Activated CD4-positive, alpha-beta memory T cell treated with anti-CD3 and anti-CD28 coated beads for 36 hours (primary cell): ENCODE data around the gene NEUROG1. TPM values are rescaled to one million over a fixed set of nuclear protein-coding genes. Genes with fewer than 3 reads are reported as not detected.
"Not testable (repeated sequence)": the region's sequence is repeated elsewhere in the genome, so short reads cannot be mapped to it uniquely, and the experiment has no call there.

Source experiments
- CTCF ChIA-PET: fragments of 350-600 bp; sonication (Branson Sonifier 250); formaldehyde crosslinking; loops from one replicate; lab custom pipeline; 2021; ENCODE audit warnings: antibody characterized with exemption, inconsistent platforms; lab: Charles Lee
- POLR2A ChIA-PET: fragments of 350-600 bp; sonication (Branson Sonifier 250); formaldehyde crosslinking; loops from one replicate; lab custom pipeline; 2021; ENCODE audit warnings: antibody characterized with exemption; lab: Charles Lee
- DNase-seq: peaks from one replicate; pipeline ENCODE4 v3.0.0-alpha.2; 2020
- H3K27ac Mint-ChIP-seq: one replicate; pipeline ENCODE4 v1.8.0; 2021; ENCODE audit warnings: mixed read lengths
- H3K27me3 Mint-ChIP-seq: one replicate; pipeline ENCODE4 v1.8.0; 2021; ENCODE audit warnings: mixed read lengths
- H3K36me3 Mint-ChIP-seq: one replicate; pipeline ENCODE4 v1.8.0; 2021; ENCODE audit warnings: mixed read lengths
- H3K4me1 Mint-ChIP-seq: one replicate; pipeline ENCODE4 v1.8.0; 2021; ENCODE audit warnings: low read depth, mixed read lengths
- H3K4me3 Mint-ChIP-seq: one replicate; pipeline ENCODE4 v1.8.0; 2021; ENCODE audit warnings: mild to moderate bottlenecking, mixed read lengths
- H3K9me3 Mint-ChIP-seq: one replicate; pipeline ENCODE4 v1.8.0; 2021; ENCODE audit warnings: mixed read lengths
- intact Hi-C: fragments of 100-400 bp; cut with micrococcal nuclease; formaldehyde crosslinking; loops from one replicate; pipeline ENCODE4 v1.15.1; 2023
- total RNA-seq, 2 experiments: library from RNA; stranded (reverse); gene quantifications; one replicate each; pipeline ENCODE4 v1.2.3, GENCODE V29; 2021

NEUROG1 gene
- total RNA-seq, 2 experiments from 2014 or later, result not detected

GRCh38 chr5:135533794-135534193, 2.0 kb downstream of the NEUROG1 start:
- H3K9me3 Mint-ChIP-seq, result no peaks in the 10 kb centered on the region
- no peak overlapping the region for H3K27ac Mint-ChIP-seq
- ChIA-PET POLR2A (no interaction called here), CTCF (interaction anchor here (0.7 to 3.4 kb wide), 2 partner anchors 8 to 17 kb away, joined by 3 to 20 read pairs; no protein-coding TSS in a partner anchor)
- no peak for DNase-seq
- intact Hi-C loops, result loop anchor here (2.0 kb wide), 1 partner anchor 41 kb away; no protein-coding TSS in a partner anchor
- peaks cover 5% of the 10 kb centered on the region for H3K4me1 Mint-ChIP-seq
- no peak overlapping the region for H3K4me3 Mint-ChIP-seq
- no peaks in the 10 kb centered on the region for H3K36me3 Mint-ChIP-seq
- H3K27me3 Mint-ChIP-seq, result peaks cover 62% of the 10 kb centered on the region

- DNase-seq, result no peak
- peaks cover 5% of the 10 kb centered on the region for H3K4me1 Mint-ChIP-seq
- peaks cover 60% of the 10 kb centered on the region for H3K27me3 Mint-ChIP-seq
- no peaks in the 10 kb centered on the region for H3K36me3 Mint-ChIP-seq
- H3K9me3 Mint-ChIP-seq, result no peaks in the 10 kb centered on the region
- intact Hi-C loops, result no loop called here
- H3K4me3 Mint-ChIP-seq, result no peak overlapping the region
- POLR2A ChIA-PET, result no interaction called here
- H3K27ac Mint-ChIP-seq, result no peak overlapping the region
- CTCF ChIA-PET, result interaction anchor here (0.7 to 3.4 kb wide), 2 partner anchors 18 to 31 kb away, joined by 3 to 20 read pairs; no protein-coding TSS in a partner anchor
Observed at GRCh38 chr5:135533334-135533733, 2.4 kb downstream of the NEUROG1 start.

DNA sequence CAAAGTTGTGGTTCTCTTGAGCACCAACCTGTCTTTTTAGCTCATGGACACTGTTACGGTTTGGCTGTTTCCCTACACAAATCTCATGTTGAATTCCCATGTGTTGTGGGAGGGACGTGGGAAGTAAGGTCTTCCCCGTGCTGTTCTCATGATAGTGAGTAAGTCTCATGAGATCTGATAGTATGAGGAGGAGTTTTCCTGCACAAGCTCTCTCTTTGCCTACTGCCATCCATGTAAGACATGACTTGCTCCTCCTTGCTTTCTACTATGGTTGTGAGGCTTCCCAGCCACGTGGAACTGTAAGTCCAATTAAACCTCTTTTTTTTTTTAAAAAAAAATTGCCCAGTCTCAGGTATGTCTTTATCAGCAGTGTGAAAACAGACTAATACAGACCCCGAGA, 6.2 kb downstream of the NEUROG1 start:
- CTCF ChIA-PET, result interaction anchor here (1.0 kb wide), 1 partner anchor 21 kb away, joined by 3 read pairs; no protein-coding TSS in a partner anchor
- H3K4me3 Mint-ChIP-seq, H3K36me3 Mint-ChIP-seq, H3K4me1 Mint-ChIP-seq, DNase-seq, H3K9me3 Mint-ChIP-seq, H3K27ac Mint-ChIP-seq, intact Hi-C loops, POLR2A ChIA-PET: not testable (repeated sequence)
- peaks cover 46% of the 10 kb centered on the region for H3K27me3 Mint-ChIP-seq

GRCh38 chr5:135526924-135527323, 8.8 kb downstream of the NEUROG1 start:
- peaks cover 41% of the 10 kb centered on the region for H3K27me3 Mint-ChIP-seq
- no peaks in the 10 kb centered on the region for H3K36me3 Mint-ChIP-seq
- intact Hi-C loops, result no loop called here
- POLR2A ChIA-PET, result no interaction called here
- no peak overlapping the region for H3K4me3 Mint-ChIP-seq
- H3K27ac Mint-ChIP-seq, result no peak overlapping the region
- H3K9me3 Mint-ChIP-seq, result no peaks in the 10 kb centered on the region
- DNase-seq, result no peak
- CTCF ChIA-PET, result no interaction called here
- no peaks in the 10 kb centered on the region for H3K4me1 Mint-ChIP-seq

- no peaks in the 10 kb centered on the region for H3K36me3 Mint-ChIP-seq
- no peak overlapping the region for H3K4me3 Mint-ChIP-seq
- H3K27ac Mint-ChIP-seq, result no peak overlapping the region
- DNase-seq, result no peak
- CTCF ChIA-PET, result no interaction called here
- POLR2A ChIA-PET, result no interaction called here
- peaks cover 47% of the 10 kb centered on the region for H3K27me3 Mint-ChIP-seq
- H3K4me1 Mint-ChIP-seq, result no peaks in the 10 kb centered on the region
- intact Hi-C loops, result no loop called here
- H3K9me3 Mint-ChIP-seq, result no peaks in the 10 kb centered on the region
Observed at GRCh38 chr5:135521964-135522363, 13.8 kb downstream of the NEUROG1 start.

GRCh38 chr5:135517631-135518030, 18.1 kb downstream of the NEUROG1 start:
- H3K27ac Mint-ChIP-seq, result no peak overlapping the region
- intact Hi-C loops, result no loop called here

DNA sequence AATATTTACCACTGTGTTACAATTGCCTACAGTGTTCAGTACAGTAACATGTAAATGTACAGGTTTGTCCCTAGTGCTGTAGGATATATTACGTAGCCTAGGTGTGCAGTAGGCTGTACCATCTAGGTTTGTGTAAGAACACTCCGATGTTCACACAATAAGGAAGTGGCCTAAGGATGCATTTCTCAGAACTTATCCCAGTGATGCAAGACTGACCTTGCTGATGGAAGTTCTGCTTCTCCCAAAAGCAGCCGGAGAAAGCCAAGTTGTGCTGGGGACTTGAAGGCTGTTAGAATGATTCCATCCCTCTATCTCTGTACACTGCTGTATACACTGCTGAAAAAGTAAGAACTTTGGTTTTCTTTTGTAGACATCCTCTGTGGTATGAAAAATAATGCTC, 21.6 kb downstream of the NEUROG1 start:
- CTCF ChIA-PET, result no interaction called here

More at GRCh38 chr5:135517631-135518030, 18.1 kb downstream of the NEUROG1 start:
- DNase-seq, result no peak
- Mint-ChIP-seq H3K9me3 (no peaks in the 10 kb centered on the region), H3K27me3 (peaks cover 26% of the 10 kb centered on the region), H3K4me3 (no peak overlapping the region), H3K36me3 (no peaks in the 10 kb centered on the region), H3K4me1 (no peaks in the 10 kb centered on the region)
- POLR2A ChIA-PET, result no interaction called here
- CTCF ChIA-PET, result interaction anchor here (0.8 to 1.0 kb wide), 2 partner anchors 34 to 49 kb away, joined by 3 read pairs; no protein-coding TSS in a partner anchor

GRCh38 chr5:135511761-135512575, 23.8 kb downstream of the NEUROG1 start:
- CTCF ChIA-PET, result no interaction called here
- H3K27ac Mint-ChIP-seq, result no peak overlapping the region
- H3K4me3 Mint-ChIP-seq, result no peak overlapping the region
- POLR2A ChIA-PET, result no interaction called here
- peaks cover 14% of the 10 kb centered on the region for H3K4me1 Mint-ChIP-seq
- intact Hi-C loops, result no loop called here
- no peaks in the 10 kb centered on the region for H3K36me3 Mint-ChIP-seq
- peaks cover 27% of the 10 kb centered on the region for H3K27me3 Mint-ChIP-seq
- no peaks in the 10 kb centered on the region for H3K9me3 Mint-ChIP-seq
- DNase-seq, result no peak

More for the DNA sequence above, 21.6 kb downstream of the NEUROG1 start:
- H3K4me1 Mint-ChIP-seq, result peaks cover 3% of the 10 kb centered on the region
- no peaks in the 10 kb centered on the region for H3K36me3 Mint-ChIP-seq
- intact Hi-C loops, result no loop called here
- H3K27ac Mint-ChIP-seq, result no peak overlapping the region
- no peak overlapping the region for H3K4me3 Mint-ChIP-seq
- DNase-seq, result no peak
- POLR2A ChIA-PET, result no interaction called here
- no peaks in the 10 kb centered on the region for H3K9me3 Mint-ChIP-seq
- peaks cover 20% of the 10 kb centered on the region for H3K27me3 Mint-ChIP-seq

DNA sequence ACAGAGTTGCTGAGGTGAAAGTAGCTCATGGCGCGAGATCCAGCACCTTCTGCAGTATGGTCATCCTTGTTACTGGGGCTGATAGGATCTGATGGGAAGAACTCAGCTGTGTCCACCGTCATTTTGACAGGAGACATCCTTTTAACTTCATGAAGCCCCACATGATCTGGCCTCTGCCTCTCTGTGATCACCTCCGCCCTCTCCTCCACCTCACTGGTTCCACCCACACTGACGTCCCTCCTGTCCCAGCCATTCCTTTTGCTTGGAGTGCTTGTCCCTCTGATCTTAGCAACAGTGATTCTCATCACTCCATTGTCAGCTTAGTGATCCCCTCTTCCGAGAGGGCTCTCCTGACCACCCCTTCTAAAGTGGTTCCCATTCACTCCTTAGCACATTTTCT, 25.8 kb downstream of the NEUROG1 start:
- DNase-seq, result no peak
- Mint-ChIP-seq H3K4me1 (peaks cover 14% of the 10 kb centered on the region), H3K27me3 (peaks cover 31% of the 10 kb centered on the region), H3K4me3 (no peak overlapping the region), H3K27ac (no peak overlapping the region), H3K9me3 (no peaks in the 10 kb centered on the region), H3K36me3 (no peaks in the 10 kb centered on the region)
- CTCF ChIA-PET, result interaction anchor here (1.0 to 1.5 kb wide), 2 partner anchors 52 to 57 kb away, joined by 3 to 4 read pairs; no protein-coding TSS in a partner anchor
- intact Hi-C loops, result no loop called here
- POLR2A ChIA-PET, result no interaction called here

DNA sequence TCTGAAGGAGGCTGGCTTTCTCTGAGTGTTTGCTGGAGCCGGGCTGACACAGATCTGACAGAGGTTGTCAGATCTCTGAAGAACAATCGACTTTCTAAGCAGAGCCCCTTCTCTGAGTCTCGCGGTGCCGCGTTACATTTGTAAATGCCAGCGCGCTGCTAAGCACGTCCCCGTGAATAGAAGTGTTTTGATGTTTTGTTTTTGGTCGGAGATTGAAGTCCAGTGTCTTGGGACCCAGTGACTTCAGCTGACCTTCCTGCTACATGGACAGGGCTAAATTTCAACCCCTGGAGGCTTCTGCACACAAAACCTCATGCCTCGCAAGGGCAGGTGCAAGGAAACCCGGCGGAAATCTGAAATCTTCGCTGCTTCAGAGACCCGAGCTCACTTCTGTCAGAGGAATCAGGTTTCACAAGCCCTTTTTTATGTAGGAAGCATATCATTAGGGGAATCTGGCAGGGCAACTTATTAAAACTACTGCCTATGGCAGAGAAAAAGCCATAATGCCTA, 27.2 kb downstream of the NEUROG1 start:
- H3K27me3 Mint-ChIP-seq, result peaks cover 38% of the 10 kb centered on the region
- intact Hi-C loops, result no loop called here
- H3K4me1 Mint-ChIP-seq, result peaks cover 14% of the 10 kb centered on the region
- no peaks in the 10 kb centered on the region for H3K9me3 Mint-ChIP-seq
- DNase-seq, result no peak
- ChIA-PET CTCF (interaction anchor here (0.6 to 1.5 kb wide), 3 partner anchors 50 to 59 kb away, joined by 3 to 4 read pairs (median 3); no protein-coding TSS in a partner anchor), POLR2A (no interaction called here)
- H3K27ac Mint-ChIP-seq, result no peak overlapping the region
- H3K4me3 Mint-ChIP-seq, result no peak overlapping the region
- H3K36me3 Mint-ChIP-seq, result no peaks in the 10 kb centered on the region

DNA sequence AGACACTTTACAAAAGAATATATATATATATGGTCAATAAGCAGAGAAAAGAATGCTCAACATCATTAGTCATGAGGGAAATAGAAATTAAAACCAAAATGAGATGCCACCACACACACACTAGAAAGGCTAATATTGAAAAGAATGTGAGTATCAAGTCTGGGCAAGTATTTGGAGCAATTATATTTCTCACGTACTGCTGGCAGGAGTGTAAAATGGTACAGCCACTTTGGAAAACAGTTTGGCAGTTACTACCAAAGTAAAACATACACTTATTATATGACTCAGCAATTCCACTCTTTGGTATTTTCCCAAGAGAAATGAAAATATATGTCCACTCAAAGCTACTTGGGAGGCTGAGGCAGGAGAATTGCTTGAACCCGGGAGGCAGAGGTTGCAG, 29.8 kb downstream of the NEUROG1 start:
- no peak for DNase-seq
- ChIA-PET POLR2A (no interaction called here), CTCF (no interaction called here)
- Mint-ChIP-seq H3K27ac (no peak overlapping the region), H3K9me3 (no peaks in the 10 kb centered on the region), H3K27me3 (peaks cover 40% of the 10 kb centered on the region), H3K4me3 (no peak overlapping the region), H3K36me3 (no peaks in the 10 kb centered on the region), H3K4me1 (peaks cover 14% of the 10 kb centered on the region)
- intact Hi-C loops, result no loop called here

- Mint-ChIP-seq H3K4me3 (no peak overlapping the region), H3K9me3 (no peaks in the 10 kb centered on the region), H3K4me1 (peaks cover 11% of the 10 kb centered on the region), H3K36me3 (no peaks in the 10 kb centered on the region), H3K27me3 (peaks cover 30% of the 10 kb centered on the region), H3K27ac (no peak overlapping the region)
- CTCF ChIA-PET, result no interaction called here
- DNase-seq, result no peak
- intact Hi-C loops, result no loop called here
- POLR2A ChIA-PET, result no interaction called here
Observed at GRCh38 chr5:135504376-135504775, 31.4 kb downstream of the NEUROG1 start.
